Lower leg skin (tissue), 4 donors: ENCODE results near the gene DSTN. TPM values are rescaled to one million over a fixed set of nuclear protein-coding genes. Genes with fewer than 3 reads are reported as not detected.

Experiments
- DNase-seq, 2 donors: peaks; one replicate each; pipeline ENCODE4 v3.0.0-alpha.2; 2019; ENCODE audit warnings: low spot score in 2 of 2
- H3K4me3 ChIP-seq: fragments of 200-600 bp; sonication (generic); 2 replicates; pipeline ENCODE4 v1.5.1; 2017; ENCODE audit warnings: mild to moderate bottlenecking, low read depth; ENCODE audit not compliant: poor library complexity, severe bottlenecking
- CTCF ChIP-seq, 3 donors: fragments of 450-650 bp; IDR thresholded peaks; one replicate each; pipeline ENCODE4 v1.5.1; 2016; ENCODE audit warnings: antibody characterized with exemption in 3 of 3, mild to moderate bottlenecking in 3 of 3, moderate library complexity in 2 of 3
- POLR2A ChIP-seq, 2 donors: fragments of 450-650 bp; IDR thresholded peaks; one replicate each; pipeline ENCODE4 v1.6.1; 2016 to 2017; ENCODE audit warnings: antibody characterized with exemption in 2 of 2, mild to moderate bottlenecking in 1 of 2, moderate library complexity in 1 of 2
- WGBS, 2 donors: methylation state at CpG; one replicate each; pipeline ENCODE4 v1.1.5; 2018; 5-methylcytosine and 5-hydroxymethylcytosine counted together
- intact Hi-C: fragments of 100-400 bp; cut with DNase I; formaldehyde crosslinking; loops from one replicate; pipeline ENCODE4 v1.15.0; 2023; ENCODE audit warnings: low total_unique reads
- total RNA-seq, 4 donors: library from RNA; depleted of rRNA; stranded (reverse); fragments of >200 nt; gene quantifications; one replicate each; pipeline ENCODE4 v1.1.0, GENCODE V29; 2016

Gene DSTN
- total RNA-seq, 4 donors from 2014 or later = 237 to 335 (median 290) TPM

- TF ChIP-seq CTCF (IDR thresholded peaks at IDR 0.05) = no peak
- no peak for TF ChIP-seq POLR2A (IDR thresholded peaks at IDR 0.05)
- peak in 1 of 2 donors; percentile 40 for DNase-seq
- intact Hi-C loops = no loop called here
- no peak overlapping the region for H3K4me3 ChIP-seq
Observed at GRCh38 chr20:17525650-17526049, 44.2 kb upstream of the DSTN start.

- H3K4me3 ChIP-seq = no peak overlapping the region
- no peak for DNase-seq
- intact Hi-C loops = no loop called here
- TF ChIP-seq POLR2A (IDR thresholded peaks at IDR 0.05) = no peak
- no peak for TF ChIP-seq CTCF (IDR thresholded peaks at IDR 0.05)
Observed at GRCh38 chr20:17529586-17529985, 40.3 kb upstream of the DSTN start.

- no peak for DNase-seq
- no peak for TF ChIP-seq POLR2A (IDR thresholded peaks at IDR 0.05)
- no peak for TF ChIP-seq CTCF (IDR thresholded peaks at IDR 0.05)
- 83 to 86% methylated on average over 7 of the region's 7 CpGs for WGBS, 2 donors
- no peak overlapping the region for H3K4me3 ChIP-seq
- intact Hi-C loops = no loop called here
Observed at GRCh38 chr20:17530153-17530552, 39.7 kb upstream of the DSTN start.

- TF ChIP-seq CTCF (IDR thresholded peaks at IDR 0.05) = no peak
- no peak for TF ChIP-seq POLR2A (IDR thresholded peaks at IDR 0.05)
- peak in 1 of 2 donors; percentile 88 for DNase-seq
- WGBS, 2 donors = 1 to 2% methylated on average over 36 to 59 of the region's 111 CpGs
- intact Hi-C loops = no loop called here
- H3K4me3 ChIP-seq = peak within 1 kb of the TSS; percentile 20
Observed at GRCh38 chr20:17530716-17531664, 38.9 kb upstream of the DSTN start, which contains the start of gene BFSP1. Gene BFSP1, minus strand, starts transcription at chr20:17531379. Its CDS starts 50 bp downstream, at chr20:17531329.

- WGBS, 2 donors = 61 to 67% methylated on average over 5 of the region's 5 CpGs
Observed at GRCh38 chr20:17531665-17532025, 38.2 kb upstream of the DSTN start.

More at GRCh38 chr20:17531665-17532025, 38.2 kb upstream of the DSTN start:
- DNase-seq = no peak
- intact Hi-C loops = no loop called here
- TF ChIP-seq POLR2A (IDR thresholded peaks at IDR 0.05) = no peak
- TF ChIP-seq CTCF (IDR thresholded peaks at IDR 0.05) = no peak
- H3K4me3 ChIP-seq = no peak overlapping the region
